ENCODE data around the gene TTC36. TPM values are rescaled to one million over a fixed set of nuclear protein-coding genes. Genes with fewer than 3 reads are reported as not detected.
"Not testable (repeated sequence)": the region's sequence is repeated elsewhere in the genome, so short reads cannot be mapped to it uniquely, and the experiment has no call there.

Gene TTC36
- total RNA-seq (1.9 and 4.9 TPM in 2 replicates), polyA plus RNA-seq (2.1 and 3.1 TPM in 2 replicates)

- Histone ChIP-seq H3K36me3 (replicated peaks; ENCODE audit: insufficient read depth, low read depth) (no peaks in the 10 kb centered on the region), H3K27ac (no peak within 1 kb of the TSS), H3K9me2 (replicated peaks; ENCODE audit: insufficient read depth) (no peaks in the 10 kb centered on the region), H2AFZ (no peak within 1 kb of the TSS), H3K27me3 (no peaks in the 10 kb centered on the region), H3K79me2 (peaks cover 10% of the 10 kb centered on the region), H3K9me3 (ENCODE audit: low read depth) (no peaks in the 10 kb centered on the region), H3K4me3 (no peak within 1 kb of the TSS), H3K4me1 (ENCODE audit: insufficient read depth) (peaks cover 11% of the 10 kb centered on the region), H3K4me2 (no peak within 1 kb of the TSS), H4K20me1 (ENCODE audit: insufficient read depth, poor library complexity, severe bottlenecking) (no peaks in the 10 kb centered on the region)
- no peak for TF ChIP-seq EZH2 (IDR thresholded peaks at IDR 0.05; ENCODE audit: borderline replicate concordance)
- no peak for TF ChIP-seq CTCF (IDR thresholded peaks at IDR 0.05; ENCODE audit: poor library complexity)
- TF ChIP-seq EZH2phosphoT487 (IDR thresholded peaks at IDR 0.05; ENCODE audit: low read depth, severe bottlenecking, unreplicated experiment) = no peak
- no peak for DNase-seq (ENCODE audit: low spot score)
- 76% methylated on average over 3 of the region's 3 CpGs for WGBS (ENCODE audit: low lambda C conversion rate, missing lambda C conversion rate)
Observed at GRCh38 chr11:118527109-118527508, at the start of gene TTC36. TTC36 (plus strand) TSS chr11:118527474; CDS start chr11:118527495, 21 bp downstream.

- not testable (repeated sequence) for H3K4me3 ChIP-seq; H3K36me3 ChIP-seq (replicated peaks; ENCODE audit: insufficient read depth, low read depth); H3K27ac ChIP-seq; H3K79me2 ChIP-seq; H2AFZ ChIP-seq; DNase-seq (ENCODE audit: low spot score); H3K4me1 ChIP-seq (ENCODE audit: insufficient read depth); H3K4me2 ChIP-seq; H3K9me2 ChIP-seq (replicated peaks; ENCODE audit: insufficient read depth); H3K9me3 ChIP-seq (ENCODE audit: low read depth); H4K20me1 ChIP-seq (ENCODE audit: insufficient read depth, poor library complexity, severe bottlenecking); H3K27me3 ChIP-seq
- WGBS (ENCODE audit: low lambda C conversion rate, missing lambda C conversion rate) = 100% methylated on average over 1 of the region's 1 CpG
Observed at GRCh38 chr11:118481238-118481637, 46.0 kb upstream of the TTC36 start.

- no peaks in the 10 kb centered on the region for H3K9me2 ChIP-seq (replicated peaks; ENCODE audit: insufficient read depth)
- H3K4me3 ChIP-seq = no peak overlapping the region
- H3K27ac ChIP-seq = no peak overlapping the region
- no peaks in the 10 kb centered on the region for H3K79me2 ChIP-seq
- no peak overlapping the region for H3K4me2 ChIP-seq
- 96% methylated on average over 3 of the region's 3 CpGs for WGBS (ENCODE audit: low lambda C conversion rate, missing lambda C conversion rate)
- no peaks in the 10 kb centered on the region for H4K20me1 ChIP-seq (ENCODE audit: insufficient read depth, poor library complexity, severe bottlenecking)
- H2AFZ ChIP-seq = no peak overlapping the region
- no peaks in the 10 kb centered on the region for H3K4me1 ChIP-seq (ENCODE audit: insufficient read depth)
- H3K36me3 ChIP-seq (replicated peaks; ENCODE audit: insufficient read depth, low read depth) = no peaks in the 10 kb centered on the region
- H3K9me3 ChIP-seq (ENCODE audit: low read depth) = no peaks in the 10 kb centered on the region
- no peak for DNase-seq (ENCODE audit: low spot score)
- TF ChIP-seq CTCF (IDR thresholded peaks at IDR 0.05; ENCODE audit: poor library complexity) (no peak), EZH2phosphoT487 (IDR thresholded peaks at IDR 0.05; ENCODE audit: low read depth, severe bottlenecking, unreplicated experiment) (no peak), EZH2 (IDR thresholded peaks at IDR 0.05; ENCODE audit: borderline replicate concordance) (no peak)
- H3K27me3 ChIP-seq = no peaks in the 10 kb centered on the region
Observed at GRCh38 chr11:118484405-118484804, 42.9 kb upstream of the TTC36 start.

- Histone ChIP-seq H3K4me3 (no peak overlapping the region), H3K4me2 (no peak overlapping the region), H3K27ac (no peak overlapping the region), H3K27me3 (no peaks in the 10 kb centered on the region), H2AFZ (no peak overlapping the region), H4K20me1 (ENCODE audit: insufficient read depth, poor library complexity, severe bottlenecking) (no peaks in the 10 kb centered on the region), H3K36me3 (replicated peaks; ENCODE audit: insufficient read depth, low read depth) (no peaks in the 10 kb centered on the region), H3K9me3 (ENCODE audit: low read depth) (no peaks in the 10 kb centered on the region), H3K9me2 (replicated peaks; ENCODE audit: insufficient read depth) (no peaks in the 10 kb centered on the region), H3K4me1 (ENCODE audit: insufficient read depth) (no peaks in the 10 kb centered on the region), H3K79me2 (no peaks in the 10 kb centered on the region)
- no peak for DNase-seq (ENCODE audit: low spot score)
- TF ChIP-seq EZH2phosphoT487 (IDR thresholded peaks at IDR 0.05; ENCODE audit: low read depth, severe bottlenecking, unreplicated experiment) (no peak), CTCF (IDR thresholded peaks at IDR 0.05; ENCODE audit: poor library complexity) (no peak), EZH2 (IDR thresholded peaks at IDR 0.05; ENCODE audit: borderline replicate concordance) (no peak)
Observed at GRCh38 chr11:118485273-118485672, 42.0 kb upstream of the TTC36 start.
